H9 (cell line): ENCODE measurements around the gene ALG12. TPM values are rescaled to one million over a fixed set of nuclear protein-coding genes. Genes with fewer than 3 reads are reported as not detected.

ENCODE experiments used
- DNase-seq: peaks from one replicate; pipeline ENCODE4 v3.0.0-alpha.2; 2017
- H2AFZ ChIP-seq: one replicate; pipeline ENCODE4 v1.6.1; 2013; ENCODE audit warnings: mild to moderate bottlenecking, low read length, control low read depth, moderate library complexity
- H2AK5ac ChIP-seq: 2 replicates; pipeline ENCODE4 v1.6.1; 2013; ENCODE audit warnings: low read length, control low read depth, mixed read lengths; ENCODE audit not compliant: insufficient read length
- H2BK120ac ChIP-seq: one replicate; pipeline ENCODE4 v1.6.1; 2013; ENCODE audit warnings: low read depth, mild to moderate bottlenecking, low read length, control low read depth, inconsistent platforms; ENCODE audit not compliant: poor library complexity, severe bottlenecking
- H2BK12ac ChIP-seq: 2 replicates; pipeline ENCODE4 v1.6.1; 2013; ENCODE audit warnings: low read length, control low read depth, mixed read lengths, low read depth; ENCODE audit not compliant: insufficient read length
- H2BK15ac ChIP-seq: 2 replicates; pipeline ENCODE4 v1.6.1; 2013; ENCODE audit warnings: low read depth, low read length, control low read depth
- H2BK20ac ChIP-seq: one replicate; pipeline ENCODE4 v1.6.1; 2013; ENCODE audit warnings: low read depth, mild to moderate bottlenecking, low read length, control low read depth, inconsistent platforms; ENCODE audit not compliant: poor library complexity, severe bottlenecking
- H2BK5ac ChIP-seq: 2 replicates; pipeline ENCODE4 v1.6.1; 2013; ENCODE audit warnings: low read length, control low read depth, mixed read lengths; ENCODE audit not compliant: insufficient read length
- H3K14ac ChIP-seq: 2 replicates; pipeline ENCODE4 v1.6.1; 2013; ENCODE audit warnings: low read length, control low read depth; ENCODE audit not compliant: insufficient read depth
- H3K18ac ChIP-seq: 2 replicates; pipeline ENCODE4 v1.6.1; 2013; ENCODE audit warnings: low read depth, mild to moderate bottlenecking, mixed read lengths, low read length, control low read depth; ENCODE audit not compliant: insufficient read length
- H3K23ac ChIP-seq: 2 replicates; pipeline ENCODE4 v1.6.1; 2013; ENCODE audit warnings: low read length, control low read depth, mixed read lengths, low read depth; ENCODE audit not compliant: insufficient read length
- H3K23me2 ChIP-seq: 2 replicates; pipeline ENCODE4 v1.6.1; 2013; ENCODE audit warnings: low read depth, mild to moderate bottlenecking, mixed read lengths, low read length, control low read depth; ENCODE audit not compliant: insufficient read length, poor library complexity, severe bottlenecking
- H3K27ac ChIP-seq: 2 replicates; pipeline ENCODE4 v1.5.1; 2013; ENCODE audit warnings: low read length, control low read depth, mixed read lengths, low read depth; ENCODE audit not compliant: insufficient read length
- H3K27me3 ChIP-seq: 2 replicates; pipeline ENCODE4 v1.6.1; 2013; ENCODE audit warnings: low read length, control low read depth, inconsistent platforms; ENCODE audit not compliant: insufficient read depth
- H3K4ac ChIP-seq: 2 replicates; pipeline ENCODE4 v1.6.1; 2013; ENCODE audit warnings: low read depth, mild to moderate bottlenecking, control low read depth, inconsistent platforms, low read length, moderate library complexity
- H3K4me1 ChIP-seq: 2 replicates; pipeline ENCODE4 v1.6.1; 2013; ENCODE audit warnings: low read length, control low read depth, inconsistent platforms; ENCODE audit not compliant: insufficient read depth
- H3K4me2 ChIP-seq: 2 replicates; pipeline ENCODE4 v1.6.1; 2013; ENCODE audit warnings: low read length, control low read depth, mixed read lengths; ENCODE audit not compliant: insufficient read length, insufficient read depth
- H3K56ac ChIP-seq: 2 replicates; pipeline ENCODE4 v1.6.1; 2013; ENCODE audit warnings: low read depth, mild to moderate bottlenecking, mixed read lengths, low read length, control low read depth; ENCODE audit not compliant: insufficient read length
- H3K79me1 ChIP-seq: 2 replicates; pipeline ENCODE4 v1.6.1; 2013; ENCODE audit warnings: low read depth, mild to moderate bottlenecking, moderate library complexity, low read length, control low read depth, inconsistent platforms; ENCODE audit not compliant: insufficient read depth, poor library complexity, severe bottlenecking
- H3K79me2 ChIP-seq: 2 replicates; pipeline ENCODE4 v1.6.1; 2013; ENCODE audit warnings: low read length, control low read depth, inconsistent platforms; ENCODE audit not compliant: insufficient read depth
- H3K9ac ChIP-seq: 2 replicates; pipeline ENCODE4 v1.6.1; 2013; ENCODE audit warnings: low read length, control low read depth, mixed read lengths; ENCODE audit not compliant: insufficient read length; ENCODE audit errors: extremely low read depth
- H3K9me3 ChIP-seq: one replicate; pipeline ENCODE4 v1.6.1; 2013; ENCODE audit warnings: low read depth, low read length, inconsistent platforms; ENCODE audit not compliant: control insufficient read depth
- H3T11ph ChIP-seq: one replicate; pipeline ENCODE4 v1.6.1; 2013; ENCODE audit warnings: mild to moderate bottlenecking, low read length, control low read depth, inconsistent platforms
- H4K20me1 ChIP-seq: one replicate; pipeline ENCODE4 v1.6.1; 2013; ENCODE audit not compliant: control insufficient read depth, insufficient read length, insufficient read depth
- H4K5ac ChIP-seq: 2 replicates; pipeline ENCODE4 v1.6.1; 2013; ENCODE audit warnings: low read depth, mild to moderate bottlenecking, mixed read lengths, low read length, control low read depth; ENCODE audit not compliant: insufficient read length
- H4K8ac ChIP-seq: replicated peaks from 2 replicates; pipeline ENCODE4 v1.6.1; 2013; ENCODE audit warnings: low read length, control low read depth, mixed read lengths, low read depth; ENCODE audit not compliant: insufficient read length
- H4K91ac ChIP-seq: 2 replicates; pipeline ENCODE4 v1.6.1; 2013; ENCODE audit warnings: low read depth, mild to moderate bottlenecking, moderate library complexity, mixed read lengths, low read length, control low read depth; ENCODE audit not compliant: insufficient read length
- H3K27ac Mint-ChIP-seq, 3 experiments: 2 replicates in 2 of 3; 3 replicates in 1 of 3; pipeline ENCODE4 v1.8.0; 2020 to 2021; ENCODE audit warnings: mixed read lengths in 3 of 3, mild to moderate bottlenecking in 1 of 3, moderate library complexity in 1 of 3
- H3K27me3 Mint-ChIP-seq: 2 replicates; pipeline ENCODE4 v1.8.0; 2021; ENCODE audit warnings: low read depth, mild to moderate bottlenecking, moderate library complexity, mixed read lengths
- H3K36me3 Mint-ChIP-seq, 3 experiments: 2 replicates in 2 of 3; 3 replicates in 1 of 3; pipeline ENCODE4 v1.8.0; 2020 to 2021; ENCODE audit warnings: low read depth in 3 of 3, mixed read lengths in 3 of 3; ENCODE audit not compliant: insufficient read depth in 1 of 3
- H3K4me1 Mint-ChIP-seq, 2 experiments: 2 replicates each; pipeline ENCODE4 v1.8.0; 2020; ENCODE audit warnings: mixed read lengths in 2 of 2
- H3K4me3 Mint-ChIP-seq, 2 experiments: 2 replicates in 1 of 2; 3 replicates in 1 of 2; pipeline ENCODE4 v1.8.0; 2020 to 2021; ENCODE audit warnings: mild to moderate bottlenecking in 2 of 2, mixed read lengths in 2 of 2, moderate library complexity in 1 of 2
- H3K9me3 Mint-ChIP-seq, 2 experiments: 2 replicates in 1 of 2; 3 replicates in 1 of 2; pipeline ENCODE4 v1.8.0; 2020; ENCODE audit warnings: mild to moderate bottlenecking in 2 of 2, mixed read lengths in 2 of 2, moderate library complexity in 1 of 2
- WGBS: extraction: QIAGEN DNeasy Blood & Tissue Kit; methylation state at CpG from one replicate; pipeline ENCODE4 v1.1.7; 2013; ENCODE audit warnings: missing lambda C conversion rate, low lambda C conversion rate, mixed read lengths; ENCODE audit not compliant: insufficient read length; ENCODE audit errors: extremely low coverage; 5-methylcytosine and 5-hydroxymethylcytosine counted together
- total RNA-seq: library from RNA; stranded (reverse); gene quantifications from 2 replicates; pipeline ENCODE4 v1.2.1, GENCODE V29; 2021
- TF ChIP-seq, protein P1 (sequence below): fragments of 200-600 bp; sonication (generic); conservative IDR thresholded peaks from 3 replicates; pipeline ENCODE4 v1.8.0; 2021; ENCODE audit warnings: antibody characterized with exemption, mild to moderate bottlenecking

The ALG12 gene
- total RNA-seq, 1 experiment from 2014 or later: 19.2 TPM

DNA sequence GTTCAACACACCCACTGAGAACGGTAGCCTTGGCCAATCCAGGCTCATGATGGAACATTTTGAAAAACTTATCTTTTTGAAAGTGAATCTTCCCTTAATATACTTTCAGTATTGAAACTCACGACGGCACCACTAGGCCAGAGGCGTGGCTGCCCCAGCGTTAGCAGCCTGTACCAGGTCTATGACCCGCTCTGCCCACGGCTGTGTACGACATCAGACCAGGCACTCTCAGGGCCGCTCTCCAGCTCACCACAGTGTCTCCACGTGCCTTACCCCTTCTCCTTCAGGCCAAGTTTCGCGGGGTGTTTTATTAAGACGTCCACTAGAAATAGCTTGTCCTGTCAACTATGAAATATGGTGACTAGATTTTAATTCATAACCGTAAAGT, 31.2 kb downstream of the ALG12 start:
- TF ChIP-seq, protein P1, sequence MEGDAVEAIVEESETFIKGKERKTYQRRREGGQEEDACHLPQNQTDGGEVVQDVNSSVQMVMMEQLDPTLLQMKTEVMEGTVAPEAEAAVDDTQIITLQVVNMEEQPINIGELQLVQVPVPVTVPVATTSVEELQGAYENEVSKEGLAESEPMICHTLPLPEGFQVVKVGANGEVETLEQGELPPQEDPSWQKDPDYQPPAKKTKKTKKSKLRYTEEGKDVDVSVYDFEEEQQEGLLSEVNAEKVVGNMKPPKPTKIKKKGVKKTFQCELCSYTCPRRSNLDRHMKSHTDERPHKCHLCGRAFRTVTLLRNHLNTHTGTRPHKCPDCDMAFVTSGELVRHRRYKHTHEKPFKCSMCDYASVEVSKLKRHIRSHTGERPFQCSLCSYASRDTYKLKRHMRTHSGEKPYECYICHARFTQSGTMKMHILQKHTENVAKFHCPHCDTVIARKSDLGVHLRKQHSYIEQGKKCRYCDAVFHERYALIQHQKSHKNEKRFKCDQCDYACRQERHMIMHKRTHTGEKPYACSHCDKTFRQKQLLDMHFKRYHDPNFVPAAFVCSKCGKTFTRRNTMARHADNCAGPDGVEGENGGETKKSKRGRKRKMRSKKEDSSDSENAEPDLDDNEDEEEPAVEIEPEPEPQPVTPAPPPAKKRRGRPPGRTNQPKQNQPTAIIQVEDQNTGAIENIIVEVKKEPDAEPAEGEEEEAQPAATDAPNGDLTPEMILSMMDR: no peak
- no peak overlapping the region for H2BK5ac ChIP-seq
- H3K23ac ChIP-seq: no peak overlapping the region
- H3K9me3 Mint-ChIP-seq: peaks cover 25 to 32% of the 10 kb centered on the region in 2 experiments
- no peak overlapping the region for H2AFZ ChIP-seq
- no peak overlapping the region for H3K27ac ChIP-seq
- no peak overlapping the region for H4K91ac ChIP-seq
- no CpG with 5 or more reads among the region's 14 CpGs for WGBS
- H3K4me2 ChIP-seq: no peak overlapping the region
- H4K20me1 ChIP-seq: peaks cover 4% of the 10 kb centered on the region
- H3K79me2 ChIP-seq: no peaks in the 10 kb centered on the region; the same call in 1 of the 2 replicates
- H3K4me1 ChIP-seq: no peaks in the 10 kb centered on the region
- H3K27me3 Mint-ChIP-seq: no peaks in the 10 kb centered on the region
- no peaks in the 10 kb centered on the region for H3K27me3 ChIP-seq
- no peak overlapping the region for H3T11ph ChIP-seq
- no peak overlapping the region for H2BK15ac ChIP-seq
- H2BK12ac ChIP-seq: no peak overlapping the region
- H3K36me3 Mint-ChIP-seq: peaks cover 74 to 90% (median 87%) of the 10 kb centered on the region in 3 experiments
- H3K27ac Mint-ChIP-seq: no peak overlapping the region
- H3K9ac ChIP-seq: no peak overlapping the region
- H3K4me3 Mint-ChIP-seq: no peak overlapping the region
- H4K8ac ChIP-seq: no peak overlapping the region
- H3K14ac ChIP-seq: no peak overlapping the region
- H3K79me1 ChIP-seq: no peaks in the 10 kb centered on the region
- H3K18ac ChIP-seq: no peak overlapping the region
- H3K56ac ChIP-seq: no peak overlapping the region
- H3K23me2 ChIP-seq: no peaks in the 10 kb centered on the region
- H2BK120ac ChIP-seq: no peak overlapping the region
- no peaks in the 10 kb centered on the region; a peak in 1 of 4 replicates for H3K4me1 Mint-ChIP-seq
- no peak overlapping the region for H3K4ac ChIP-seq
- no peak overlapping the region for H4K5ac ChIP-seq
- H3K9me3 ChIP-seq: no peaks in the 10 kb centered on the region
- no peak overlapping the region for H2AK5ac ChIP-seq
- no peak for DNase-seq
- no peak overlapping the region for H2BK20ac ChIP-seq
